ENCODE data around the gene PPP2R2C.

DNA sequence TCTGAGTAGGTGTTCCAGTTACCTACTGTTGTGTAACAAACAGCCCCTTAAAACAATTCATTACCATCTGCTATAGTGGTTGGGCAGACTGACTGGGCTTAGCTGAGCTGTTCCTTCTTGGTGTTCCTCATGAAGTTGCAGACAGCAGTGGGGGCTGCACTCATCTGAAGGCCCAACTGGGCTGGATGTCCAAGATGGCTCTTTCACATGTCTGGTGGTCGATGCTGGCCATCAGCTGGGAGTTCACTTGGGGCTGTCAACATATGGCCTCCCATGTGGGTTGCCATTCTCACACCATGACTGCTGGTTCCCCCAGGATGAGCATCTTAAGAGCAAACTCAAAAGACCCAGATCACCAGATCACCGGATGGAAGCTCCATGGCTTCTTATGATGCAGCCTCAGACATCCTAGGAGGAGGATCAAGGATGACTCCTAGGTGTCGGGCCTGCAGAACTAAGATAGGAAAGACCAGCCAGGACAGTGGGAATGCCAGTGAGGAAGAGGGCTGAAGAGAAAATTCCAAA lies 34.3 kb upstream of the PPP2R2C start:
- TF ChIP-seq ZNF274 (IDR thresholded peaks at IDR 0.05; ENCODE audit: low read depth, low read length) (no peak), YY1 (IDR thresholded peaks at IDR 0.05; ENCODE audit: insufficient read depth, insufficient read length) (no peak), SUZ12 (IDR thresholded peaks at IDR 0.05; ENCODE audit: extremely low read depth, insufficient read depth, insufficient read length) (no peak)

All from NT2/D1 (cell line).